Spleen (tissue), 13 donors: ENCODE data around the gene YOD1. TPM values are rescaled to one million over a fixed set of nuclear protein-coding genes. Genes with fewer than 3 reads are reported as not detected.

Source experiments
- DNase-seq: peaks from one replicate; pipeline ENCODE4 v3.0.0-alpha.2; 2020
- H3K27ac ChIP-seq, 8 donors: fragments of 200-600 bp; sonication (generic) in 7 of 8; 1 replicate in 4 of 8; 2 replicates in 4 of 8; pipeline versions ENCODE4 v1.5.0 to v1.8.0; 2016 to 2021; ENCODE audit warnings: inconsistent platforms in 4 of 8, mild to moderate bottlenecking in 4 of 8, moderate library complexity in 1 of 8
- H3K27me3 ChIP-seq, 7 donors: fragments of 200-600 bp; sonication (generic) in 6 of 7; replicated peaks in 1 of 7; 1 replicate in 4 of 7; 2 replicates in 3 of 7; pipeline versions ENCODE4 v1.5.0 to v1.8.0; 2016 to 2021; ENCODE audit warnings: inconsistent platforms in 3 of 7, mild to moderate bottlenecking in 1 of 7
- H3K36me3 ChIP-seq, 6 donors: fragments of 200-600 bp; sonication (generic) in 5 of 6; 1 replicate in 4 of 6; 2 replicates in 2 of 6; pipeline versions ENCODE4 v1.5.0 to v1.8.0; 2016 to 2021; ENCODE audit warnings: inconsistent platforms in 2 of 6
- H3K4me1 ChIP-seq, 6 donors: fragments of 200-600 bp; sonication (generic) in 5 of 6; 1 replicate in 3 of 6; 2 replicates in 3 of 6; pipeline versions ENCODE4 v1.5.0 to v1.8.0; 2016 to 2021; ENCODE audit warnings: inconsistent platforms in 3 of 6
- H3K4me3 ChIP-seq, 8 donors: fragments of 200-600 bp; sonication (generic) in 7 of 8; 1 replicate in 4 of 8; 2 replicates in 4 of 8; pipeline versions ENCODE4 v1.5.0 to v1.8.0; 2016 to 2021; ENCODE audit warnings: inconsistent platforms in 4 of 8, mild to moderate bottlenecking in 4 of 8, moderate library complexity in 2 of 8
- H3K9me3 ChIP-seq, 8 donors: fragments of 200-600 bp; sonication (generic) in 7 of 8; 1 replicate in 4 of 8; 2 replicates in 4 of 8; pipeline versions ENCODE4 v1.5.0 to v1.8.0; 2016 to 2021; ENCODE audit warnings: inconsistent platforms in 4 of 8
- CTCF ChIP-seq, 11 experiments: fragments of 200-600 bp in 7 of 11; fragments of 450-650 bp in 4 of 11; sonication (generic) in 4 of 11; IDR thresholded peaks in 8 of 11; conservative IDR thresholded peaks in 3 of 11; 1 replicate in 7 of 11; 2 replicates in 4 of 11; pipeline versions ENCODE4 v1.4.0 to v1.8.0; 2016 to 2021; ENCODE audit warnings: antibody characterized with exemption in 11 of 11, inconsistent platforms in 4 of 11, mild to moderate bottlenecking in 1 of 11
- POLR2A ChIP-seq, 3 donors: fragments of 450-650 bp; IDR thresholded peaks; one replicate each; pipeline ENCODE4 v1.5.1; 2017; ENCODE audit warnings: antibody characterized with exemption in 3 of 3, mild to moderate bottlenecking in 1 of 3
- POLR2AphosphoS5 ChIP-seq, 3 donors: sonication (generic); formaldehyde crosslinking; IDR thresholded peaks; one replicate each; pipeline ENCODE4 v1.5.1; 2017; ENCODE audit warnings: antibody characterized with exemption in 3 of 3
- WGBS, 5 donors: extraction: QIAGEN DNeasy Blood & Tissue Kit in 3 of 5; methylation state at CpG; one replicate each; pipeline versions ENCODE4 v1.1.5 to v1.1.7; 2013 to 2018; 5-methylcytosine and 5-hydroxymethylcytosine counted together
- intact Hi-C: fragments of 100-400 bp; cut with DNase I; formaldehyde crosslinking; loops from one replicate; pipeline ENCODE4 v1.15.0; 2023; ENCODE audit warnings: low total_unique reads
- long read RNA-seq, 2 donors: transcript quantifications; one replicate each; lab custom pipeline, GENCODE V29; 2026
- polyA plus RNA-seq, 3 donors: library from polyadenylated mRNA; stranded (reverse); fragments of 200-250 nt; gene quantifications; one replicate each; pipeline ENCODE4 v1.2.1, GENCODE V29; 2013
- total RNA-seq, 7 donors: library from RNA; depleted of rRNA in 3 of 7; stranded (reverse); fragments of >200 nt in 3 of 7; fragmentation: NEBNext Ultra II Directional in 4 of 7; extraction: Animal tissue kit (Norgen Biotek cat#: 25700) in 4 of 7; gene quantifications; one replicate each; pipeline versions ENCODE4 v1.1.0 to v1.2.1, GENCODE V29; 2016 to 2021
- donor health status: healthy with polysubstance abuse.
- donor health status: DM: no; HTN: no; CAD: no; lungs with moderate emphysema.
- donor health status: DM: no; HTN: no; CAD: no.
- donor health status: Bipolar disorder and iron deficiency.
- donor health status: healthy.
- donor health status: DM: no; HTN: no; CAD: no.
- donor health status: DM: yes; HTN: yes; CAD: no.

The YOD1 gene
- total RNA-seq: 10 to 100 TPM in 6 of 7 donors, 1 to 10 TPM in 1; 9.8 to 23.2 (median 16.5) TPM
- 1 to 10 TPM; 2.8 to 3.6 (median 3.1) TPM for polyA plus RNA-seq
- long read RNA-seq, donor 1, full-length matches to known transcripts: 10 of 10 reads
- long read RNA-seq, donor 1, partial matches to known transcripts: 0 of 10 reads
- long read RNA-seq, donor 1, other reads (novel, unspliced or antisense): 0 of 10 reads
- long read RNA-seq, donor 2, full-length matches to known transcripts: 7 of 7 reads
- long read RNA-seq, donor 2, partial matches to known transcripts: 0 of 7 reads
- long read RNA-seq, donor 2, other reads (novel, unspliced or antisense): 0 of 7 reads

DNA sequence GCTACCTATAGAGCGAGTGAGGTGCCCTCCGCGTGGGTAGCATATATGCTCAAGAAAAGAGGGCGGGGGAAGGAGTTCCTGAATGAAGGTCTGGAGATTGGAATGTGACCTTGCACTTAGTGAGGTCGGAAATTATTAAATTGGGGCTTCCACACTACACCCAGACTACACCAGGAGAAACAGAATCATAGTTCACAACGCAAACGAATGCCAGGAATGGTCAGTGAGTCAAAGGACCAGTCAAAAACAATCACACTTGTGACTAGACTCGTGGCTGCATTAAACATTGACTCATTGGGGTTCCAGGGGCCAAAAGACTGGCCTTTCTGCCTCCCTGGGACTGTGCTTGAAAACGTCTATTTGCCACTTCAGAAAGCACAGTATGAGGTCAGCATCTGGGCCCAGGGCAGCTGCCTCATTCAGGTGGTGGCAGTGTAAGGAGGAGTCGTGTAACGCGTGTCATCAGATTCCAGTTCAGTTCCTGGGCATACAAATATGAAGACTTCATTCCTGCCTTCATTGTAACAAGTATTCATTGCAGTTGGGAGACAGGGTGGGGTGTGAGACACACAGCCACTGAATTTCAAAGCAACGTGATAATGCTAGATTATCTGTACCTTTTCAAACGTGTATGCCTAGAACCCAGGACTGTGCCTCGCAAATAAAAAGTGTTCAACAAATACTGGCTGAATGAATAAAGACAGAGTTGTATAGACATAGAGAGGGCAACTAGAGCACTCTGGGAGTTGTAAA lies at the start of gene YOD1:
Gene YOD1 (minus strand): TSS at position 18 of the 753 bp plus-strand sequence. CDS start 178 bp downstream, outside the sequence.
- H3K9me3 ChIP-seq: no peaks in the 10 kb centered on the region
- WGBS, 5 donors: 47 to 66% (median 54%) methylated on average over 14 to 15 of the region's 15 CpGs
- peak within 1 kb of the TSS; percentile 85 to 96 (median 93) for H3K27ac ChIP-seq
- peak within 1 kb of the TSS; percentile 86 to 99 (median 93) for H3K4me3 ChIP-seq
- peaks cover 0 to 44% (median 21%) of the 10 kb centered on the region in 6 donors for H3K36me3 ChIP-seq
- TF ChIP-seq CTCF (IDR thresholded peaks at IDR 0.05 in 8 of 11, conservative IDR thresholded peaks at IDR 0.05 in 3 of 11) (no peak), POLR2AphosphoS5 (IDR thresholded peaks at IDR 0.05) (no peak), POLR2A (IDR thresholded peaks at IDR 0.05) (no peak)
- intact Hi-C loops: no loop called here
- DNase-seq: no peak
- H3K27me3 ChIP-seq: no peaks in the 10 kb centered on the region
- peaks cover 29 to 86% (median 70%) of the 10 kb centered on the region in 6 donors for H3K4me1 ChIP-seq

GRCh38 chr1:207097871-207098324 lies 46.9 kb upstream of the YOD1 start:
- TF ChIP-seq CTCF (IDR thresholded peaks at IDR 0.05 in 8 of 11, conservative IDR thresholded peaks at IDR 0.05 in 3 of 11): no peak
- no peak for TF ChIP-seq POLR2AphosphoS5 (IDR thresholded peaks at IDR 0.05)
- TF ChIP-seq POLR2A (IDR thresholded peaks at IDR 0.05): no peak
- Histone ChIP-seq H3K27ac (no peak overlapping the region), H3K36me3 (no peaks in the 10 kb centered on the region), H3K9me3 (peaks cover 0 to 6% (median 0%) of the 10 kb centered on the region in 8 donors), H3K4me3 (no peak overlapping the region), H3K4me1 (no peaks in the 10 kb centered on the region), H3K27me3 (no peaks in the 10 kb centered on the region)
- intact Hi-C loops: no loop called here
- WGBS, 5 donors: 68 to 82% (median 78%) methylated on average over 3 of the region's 3 CpGs
- DNase-seq: no peak

- WGBS, 5 donors: 61 to 89% (median 69%) methylated on average over 2 of the region's 2 CpGs
- Histone ChIP-seq H3K4me1 (peaks cover 0 to 11% (median 2%) of the 10 kb centered on the region in 6 donors), H3K27me3 (no peaks in the 10 kb centered on the region), H3K27ac (no peak overlapping the region), H3K4me3 (no peak overlapping the region), H3K36me3 (no peaks in the 10 kb centered on the region), H3K9me3 (peaks cover 0 to 6% (median 0%) of the 10 kb centered on the region in 8 donors)
- intact Hi-C loops: no loop called here
- DNase-seq: no peak
- no peak for TF ChIP-seq POLR2A (IDR thresholded peaks at IDR 0.05)
- TF ChIP-seq CTCF (IDR thresholded peaks at IDR 0.05 in 8 of 11, conservative IDR thresholded peaks at IDR 0.05 in 3 of 11): no peak
- no peak for TF ChIP-seq POLR2AphosphoS5 (IDR thresholded peaks at IDR 0.05)
Observed at GRCh38 chr1:207093944-207094343, 42.9 kb upstream of the YOD1 start.
